NCI-H748 (cell line): Measurements from ENCODE around the gene FAM111B.
A peak's percentile ranks its signal among the peaks of the same experiment; 100 is the strongest.
"Not testable (repeated sequence)": the region's sequence is repeated elsewhere in the genome, so short reads cannot be mapped to it uniquely, and the experiment has no call there.

Source experiments
- DNase-seq: peaks from one replicate; lab custom pipeline; 2025; ENCODE audit not compliant: unreplicated experiment; lab: John Stamatoyannopoulos, UW

The FAM111B gene

DNA sequence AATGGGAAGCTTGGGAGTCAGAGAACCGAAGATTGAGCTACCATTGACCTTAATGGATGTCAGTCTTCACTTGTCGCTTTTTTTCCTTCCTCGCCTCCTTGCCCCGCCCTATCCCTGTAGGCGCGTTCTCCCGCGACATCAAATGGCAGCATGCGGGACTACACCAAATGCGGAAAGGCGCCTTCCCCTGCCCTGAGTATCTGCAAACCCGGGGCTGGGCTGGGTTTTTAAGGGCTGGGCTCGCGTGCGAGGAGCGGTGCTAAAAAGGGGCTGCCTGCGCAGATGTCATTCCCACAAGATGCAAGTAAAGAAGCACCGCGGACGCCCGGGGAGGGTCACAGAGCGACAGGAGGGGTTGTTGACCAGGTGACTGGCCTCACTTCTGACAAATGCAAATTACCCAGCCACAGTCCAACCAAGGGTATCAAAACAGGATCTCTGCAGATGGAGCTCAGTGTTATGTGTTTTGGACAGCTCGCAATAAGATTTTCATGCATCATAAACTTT is 4.7 kb upstream of the FAM111B start:
- DNase-seq, result peak; percentile 74

DNA sequence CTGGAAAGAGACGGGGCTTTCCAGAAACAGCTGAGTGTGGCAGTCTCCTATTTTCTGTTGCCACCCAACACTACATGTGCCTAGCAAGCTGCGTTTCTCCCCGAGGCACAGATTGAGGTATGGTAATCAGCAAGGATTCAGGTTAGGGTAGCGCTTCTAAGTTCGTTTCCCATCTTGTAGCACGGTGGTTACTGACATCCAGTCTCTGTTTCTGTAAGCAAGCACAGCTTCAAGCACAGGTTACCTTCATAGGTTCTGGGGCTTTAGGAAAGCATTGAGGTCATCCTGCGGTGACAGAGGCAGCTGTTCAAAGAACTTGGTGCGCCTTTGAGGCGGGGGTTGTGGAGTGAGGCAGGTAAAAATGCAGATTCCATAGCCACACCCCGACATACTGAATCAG is 684 bp downstream of the FAM111B start:
- peak; percentile 44 for DNase-seq

DNA sequence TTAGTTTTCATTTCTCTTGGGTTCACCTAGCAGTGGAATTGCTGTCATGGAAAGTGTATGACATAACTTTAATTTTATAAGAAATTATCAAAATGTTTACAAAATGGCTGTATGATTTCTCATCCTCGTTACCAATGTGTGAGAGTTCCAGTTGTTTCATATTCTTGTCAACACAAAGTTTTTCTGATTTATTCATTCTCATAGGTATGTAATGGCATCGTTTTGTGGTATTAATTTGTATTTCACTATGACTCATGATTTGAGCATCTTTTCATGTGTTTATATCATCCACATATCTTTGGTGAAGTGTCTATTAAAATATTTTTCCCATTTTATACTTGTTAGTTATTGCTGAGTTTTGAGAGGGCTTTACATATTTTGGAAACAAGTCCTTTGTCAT is 5.5 kb downstream of the FAM111B start:
- no peak for DNase-seq

DNA sequence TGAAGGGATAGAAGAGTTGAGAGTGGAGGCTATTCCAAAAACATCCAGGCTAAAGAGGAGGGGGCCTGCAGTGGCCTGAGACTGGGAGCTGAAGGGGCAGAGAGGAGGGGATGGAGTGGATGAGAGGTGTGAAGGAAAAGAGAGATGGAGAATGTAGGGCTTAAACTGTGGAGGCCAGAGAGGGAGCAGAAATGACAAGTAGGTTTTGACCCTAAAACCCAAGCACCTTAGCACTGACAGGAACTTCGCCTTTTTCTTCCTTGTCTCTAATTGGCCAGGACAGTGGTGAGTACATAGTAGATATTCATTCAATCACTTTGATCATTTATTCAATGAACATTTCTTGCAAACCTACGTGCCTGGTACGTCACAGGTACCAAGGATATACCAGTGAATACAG is 7.3 kb downstream of the FAM111B start:
- DNase-seq, result no peak

DNA sequence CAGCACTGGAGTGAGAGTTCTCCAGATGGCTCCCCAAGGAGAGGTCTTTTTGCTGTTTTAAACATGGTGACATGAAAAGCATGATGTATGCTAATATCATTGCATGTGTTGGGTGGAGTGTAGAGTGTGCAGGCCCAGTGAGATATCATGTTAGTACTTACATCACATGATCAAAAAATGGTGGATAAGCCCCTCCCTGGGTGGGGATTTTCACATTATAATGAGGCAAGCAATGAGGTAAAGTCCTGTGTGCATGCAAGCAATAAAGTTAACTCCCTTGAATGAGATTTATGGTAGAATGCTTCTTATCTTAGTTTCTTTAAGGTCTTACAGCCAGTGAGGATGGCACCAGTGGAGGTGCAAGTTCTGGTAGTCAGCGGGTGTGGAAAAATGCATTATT is 8.5 kb downstream of the FAM111B start:
- DNase-seq, result no peak

DNA sequence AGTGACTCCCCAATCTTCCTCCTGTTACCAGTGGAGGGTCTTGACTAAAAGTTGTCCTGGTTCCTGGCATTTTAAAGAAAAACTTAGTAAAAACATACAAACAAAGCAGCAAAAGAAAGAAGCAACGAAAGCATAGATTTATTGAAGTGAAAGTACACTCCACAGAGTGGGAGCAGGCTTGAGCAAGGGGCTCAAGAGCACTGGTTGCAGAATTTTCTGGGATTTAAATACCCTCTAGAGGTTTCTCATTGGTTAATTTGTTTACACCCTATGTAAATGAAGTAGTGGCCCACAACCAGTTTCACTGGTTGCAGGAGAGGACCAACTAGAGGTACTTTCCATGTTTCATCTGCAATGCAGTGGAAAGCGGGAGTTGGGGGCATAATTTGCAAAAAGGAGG is 10.7 kb downstream of the FAM111B start:
- DNase-seq, result no peak

DNA sequence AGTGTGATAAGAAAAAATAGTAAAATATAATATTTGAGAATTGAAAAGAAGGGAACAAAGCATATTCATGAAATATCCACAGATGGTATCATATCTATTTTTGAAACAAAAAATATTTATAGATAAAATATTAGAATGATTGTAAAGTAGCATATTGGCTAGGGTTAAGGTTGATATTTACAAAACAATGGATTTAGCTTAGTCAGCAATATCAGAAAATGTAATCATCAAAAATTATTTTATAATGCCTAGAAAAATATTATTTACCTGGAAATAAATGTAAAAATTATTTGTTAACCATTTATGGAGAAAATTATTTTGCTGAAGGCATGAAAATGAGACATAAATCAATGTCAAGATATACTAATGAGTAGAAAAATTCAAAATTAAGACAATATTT is 12.8 kb downstream of the FAM111B start:
- no peak for DNase-seq

DNA sequence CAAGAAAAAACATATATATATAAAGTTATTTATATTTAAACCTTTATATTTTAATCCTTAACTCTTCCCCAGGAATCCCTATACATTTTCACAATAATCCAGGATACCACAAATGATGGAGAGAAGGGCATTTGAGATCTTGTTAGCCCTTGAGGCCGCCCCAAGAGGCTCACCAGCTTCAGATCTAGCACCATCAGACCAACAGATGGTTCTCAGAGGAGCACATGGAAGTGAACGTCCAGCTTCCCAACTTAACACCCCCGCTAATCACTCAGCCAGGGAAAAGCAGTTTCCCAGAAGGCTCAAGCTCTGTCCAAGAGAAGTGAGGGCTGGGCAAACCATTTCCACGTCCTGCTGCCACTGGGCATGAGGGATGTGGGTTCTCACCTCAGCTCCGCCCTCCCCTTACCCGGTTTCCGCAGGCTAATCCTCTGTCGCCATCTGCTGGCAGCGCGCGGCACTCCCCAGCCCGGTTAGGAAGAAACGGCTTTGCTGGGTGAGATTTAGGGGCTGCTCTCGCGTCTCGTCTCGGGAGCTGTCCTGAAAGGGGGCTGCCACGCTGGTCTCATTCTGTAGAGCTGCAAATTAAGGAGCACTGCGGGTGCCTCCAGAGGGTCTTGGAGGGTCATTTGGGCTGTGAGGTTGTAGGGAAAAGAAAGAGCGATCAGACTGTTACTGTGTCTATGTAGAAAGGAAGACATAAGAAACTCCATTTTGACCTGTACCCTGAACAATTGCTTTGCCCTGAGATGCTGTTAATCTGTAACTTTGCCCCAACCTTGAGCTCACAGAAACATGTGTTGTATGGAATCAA is 28.8 kb downstream of the FAM111B start:
- DNase-seq, result peak; percentile 79

DNA sequence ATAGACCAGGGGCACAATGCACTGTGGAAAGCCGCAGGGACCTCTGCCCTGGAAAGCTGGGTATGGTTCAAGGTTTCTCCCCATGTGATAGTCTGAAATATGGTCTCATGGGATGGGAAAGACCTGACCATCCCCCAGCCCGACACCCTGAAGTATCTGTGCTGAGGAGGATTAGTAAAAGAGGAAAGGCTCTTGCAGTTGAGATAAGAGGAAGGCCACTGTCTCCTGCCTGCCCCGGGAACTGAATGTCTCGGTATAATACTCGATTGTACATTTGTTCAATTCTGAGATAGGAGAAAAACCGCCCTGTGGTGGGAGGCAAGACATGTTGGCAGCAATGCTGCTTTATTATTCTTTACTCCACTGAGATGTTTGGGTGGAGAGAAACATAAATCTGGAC is 29.5 kb downstream of the FAM111B start:
- not testable (repeated sequence) for DNase-seq

DNA sequence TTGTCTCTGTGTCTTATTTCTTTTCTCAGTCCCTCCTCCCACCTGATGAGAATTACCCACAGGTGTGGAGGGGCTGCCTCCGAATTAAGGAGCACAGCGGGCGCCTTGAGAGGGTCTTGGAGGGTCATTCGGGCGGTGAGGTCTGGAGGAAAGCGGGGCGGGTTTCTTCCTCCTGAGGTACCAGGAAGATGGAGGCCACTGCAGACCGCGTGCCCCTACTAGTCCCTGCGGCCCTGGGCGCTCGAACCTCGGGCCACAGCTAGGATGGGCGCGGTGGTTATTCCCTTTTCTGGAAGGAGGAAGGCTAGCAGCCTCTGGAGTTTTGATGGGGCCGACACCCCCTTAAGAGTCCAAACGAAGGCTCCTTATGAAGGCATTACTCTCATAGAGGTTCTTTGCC is 30.2 kb downstream of the FAM111B start:
- no peak for DNase-seq

DNA sequence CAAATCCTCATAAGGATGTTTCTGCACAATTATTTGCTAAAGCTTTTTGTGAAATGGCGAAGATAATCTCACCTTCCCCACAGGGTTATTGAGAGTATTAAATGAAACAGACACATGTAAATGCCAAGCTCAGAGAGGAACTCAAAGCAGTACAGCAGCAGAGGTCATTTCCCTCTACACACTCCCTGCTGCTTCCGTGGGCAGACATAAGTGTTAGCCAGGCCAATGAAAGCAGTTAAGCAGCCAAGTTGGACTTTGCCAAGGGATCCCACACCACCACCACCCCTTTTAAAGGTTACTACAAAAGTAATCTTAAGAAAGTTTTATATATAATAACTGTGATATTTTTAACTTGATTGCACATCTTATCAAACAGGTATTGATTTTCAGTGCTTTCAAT is 31.6 kb downstream of the FAM111B start:
- no peak for DNase-seq

DNA sequence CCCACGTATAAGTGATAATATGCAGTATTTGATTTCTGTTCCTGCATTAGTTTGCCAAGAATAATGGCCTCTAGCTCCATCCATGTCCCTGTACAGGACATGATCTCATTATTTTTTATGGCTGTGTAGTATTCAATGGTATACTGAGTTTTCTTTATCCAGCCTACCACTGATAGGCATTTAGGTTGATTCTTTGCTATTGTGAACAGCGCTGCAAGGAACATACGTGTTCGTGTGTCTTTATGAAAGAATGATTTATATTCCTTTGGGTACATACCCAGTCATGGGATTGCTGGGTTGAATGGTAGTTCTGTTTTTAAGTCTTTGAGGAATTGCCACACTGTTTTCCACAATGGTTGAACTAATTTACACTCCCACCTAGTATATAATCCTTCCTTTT is 34.2 kb downstream of the FAM111B start:
- no peak for DNase-seq

DNA sequence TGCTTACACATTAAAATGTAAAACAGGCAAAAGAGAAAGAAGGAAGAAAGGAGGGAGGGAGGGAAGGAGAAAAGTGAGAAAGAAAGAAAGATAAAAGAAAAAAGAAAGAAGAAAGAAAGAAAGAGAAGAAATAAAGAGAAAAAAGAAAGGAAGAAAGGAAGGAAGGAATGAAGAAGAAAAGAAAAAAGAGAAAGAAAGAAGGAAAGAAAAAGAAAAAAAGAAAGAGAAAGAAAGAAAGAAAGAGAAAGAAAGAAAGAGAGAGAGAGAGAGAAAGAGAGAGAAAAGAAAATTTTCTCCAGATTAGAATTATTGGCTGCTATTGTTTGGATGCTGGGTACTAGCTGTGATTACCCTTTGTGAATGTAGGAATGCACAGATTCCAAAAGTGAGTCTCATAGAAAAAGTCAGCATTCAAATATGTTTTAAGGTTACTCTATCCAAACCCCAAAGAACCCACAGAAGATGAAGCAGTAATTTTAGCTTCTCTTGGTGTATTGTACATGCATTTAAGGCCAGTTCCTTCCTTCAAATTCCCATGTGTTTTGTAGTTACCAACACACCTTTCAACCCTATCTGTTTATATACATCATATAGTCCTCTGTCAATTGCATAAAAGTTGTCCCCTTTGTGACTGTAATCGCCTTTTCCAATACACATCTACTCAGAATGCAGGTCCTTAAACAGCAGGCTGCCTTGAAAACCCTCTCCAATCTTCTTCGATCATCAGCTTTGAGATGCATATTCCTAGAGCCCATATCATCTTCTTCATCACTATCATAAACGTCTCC is 34.8 kb downstream of the FAM111B start:
- DNase-seq, result peak; percentile 48

DNA sequence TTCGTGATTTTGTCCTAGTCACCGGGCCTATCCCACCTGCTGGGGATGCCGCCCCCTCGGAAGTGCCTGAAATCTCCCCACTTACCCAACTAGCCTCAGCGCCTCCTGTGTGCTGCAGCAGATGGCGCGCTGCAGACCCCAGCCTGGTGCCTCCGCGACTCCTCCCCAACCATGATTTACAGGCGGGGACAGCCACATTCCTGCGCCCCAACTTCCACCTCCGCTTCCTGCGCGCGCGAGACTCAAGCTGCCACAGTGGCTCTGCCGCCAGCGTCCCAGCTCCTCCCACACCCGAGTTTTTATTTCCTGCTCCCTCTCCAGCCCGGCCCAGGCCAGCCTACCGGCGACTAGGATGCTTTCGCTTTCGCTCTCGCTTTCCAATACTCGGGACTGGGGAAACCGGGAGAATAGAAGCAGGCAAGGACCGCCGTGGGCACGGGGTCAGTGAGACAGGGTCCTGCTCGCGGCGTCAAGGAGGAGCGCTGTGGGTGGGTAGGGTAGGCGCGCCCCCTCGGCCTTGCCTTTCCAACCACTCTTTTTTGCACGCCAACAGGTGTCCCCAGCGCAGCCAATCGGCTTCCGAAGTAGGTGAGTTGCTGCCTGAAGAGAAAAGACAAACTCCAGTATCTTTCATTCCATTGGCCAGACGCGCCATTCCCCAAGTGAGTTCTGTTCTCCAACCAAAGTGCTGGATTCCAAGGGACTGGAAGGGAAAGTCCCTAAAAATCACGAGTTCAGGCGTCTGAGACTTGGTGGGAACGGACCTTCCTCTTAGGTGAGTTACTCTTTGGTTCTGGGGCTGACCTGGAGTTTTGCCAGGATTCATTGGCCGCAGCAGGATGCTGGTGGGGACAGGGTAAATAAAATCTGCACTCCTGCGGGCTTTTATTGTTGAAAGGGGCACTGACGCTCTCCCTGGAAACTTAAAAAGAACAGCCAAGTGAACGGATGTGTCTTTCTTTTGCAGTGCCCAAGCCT is 35.8 kb downstream of the FAM111B start, which contains the start of gene FAM111A:
Gene FAM111A, plus strand, starts transcription at position 327 of the 978 bp plus-strand sequence. CDS start 6,017 bp downstream, outside the sequence.
- peak; percentile 93 for DNase-seq

DNA sequence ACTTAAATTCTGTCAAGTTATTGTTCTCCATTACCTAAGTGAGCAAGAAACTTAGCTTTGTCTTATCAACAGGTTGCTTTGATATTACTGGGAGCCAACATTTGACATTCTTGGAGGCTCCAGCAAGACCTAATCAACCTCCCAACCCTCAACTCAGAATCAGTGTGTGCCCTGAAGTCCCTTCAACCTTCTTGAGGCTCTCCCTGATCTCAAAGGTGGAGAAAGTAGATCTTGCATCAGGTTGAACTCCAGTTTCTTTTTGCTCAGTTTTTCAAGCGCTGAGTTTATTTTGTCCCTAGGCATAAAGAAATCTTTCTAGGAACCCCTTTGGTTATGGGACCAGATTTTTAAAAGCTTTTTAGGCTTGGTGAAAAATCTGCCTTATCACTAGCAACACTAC is 37.1 kb downstream of the FAM111B start:
- DNase-seq, result no peak

DNA sequence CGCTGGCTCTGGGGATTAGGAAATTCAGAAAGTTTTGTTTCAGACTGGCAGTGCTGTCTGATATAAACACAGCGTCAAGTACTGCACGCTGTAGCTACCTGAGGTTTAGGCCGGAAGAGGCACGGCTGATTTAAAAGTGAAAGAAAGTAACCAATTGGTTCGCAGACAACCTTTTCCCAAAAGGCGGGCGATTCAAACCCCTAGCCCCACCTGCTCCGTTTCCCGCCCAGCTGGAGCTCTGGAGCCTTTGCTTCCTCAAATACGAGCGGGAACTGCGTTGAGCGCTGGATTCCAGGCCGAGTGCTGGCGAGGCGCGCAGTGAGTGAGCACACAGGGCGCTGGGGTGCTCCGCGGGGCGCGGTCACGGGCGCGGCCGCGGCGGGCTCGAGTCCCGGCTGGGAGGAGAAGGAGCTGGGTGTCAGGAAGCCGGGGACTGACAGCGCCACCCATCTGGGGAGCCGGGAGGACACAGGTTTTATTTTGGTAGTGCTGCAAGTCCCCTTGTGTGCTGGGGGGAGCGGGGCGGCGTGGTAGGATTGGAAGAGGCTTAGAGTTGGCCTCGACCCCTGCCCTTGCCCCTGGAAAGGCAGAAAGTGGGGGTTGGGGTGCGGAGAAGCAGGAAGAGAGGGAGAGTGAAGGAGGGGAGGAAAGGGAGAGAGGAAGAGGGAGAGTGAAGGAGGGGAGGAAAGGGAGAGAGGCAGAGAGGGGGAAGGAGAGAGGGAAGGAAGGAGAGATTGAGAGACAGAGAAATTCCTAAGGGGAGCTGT is 37.7 kb downstream of the FAM111B start:
- peak; percentile 96 for DNase-seq

DNA sequence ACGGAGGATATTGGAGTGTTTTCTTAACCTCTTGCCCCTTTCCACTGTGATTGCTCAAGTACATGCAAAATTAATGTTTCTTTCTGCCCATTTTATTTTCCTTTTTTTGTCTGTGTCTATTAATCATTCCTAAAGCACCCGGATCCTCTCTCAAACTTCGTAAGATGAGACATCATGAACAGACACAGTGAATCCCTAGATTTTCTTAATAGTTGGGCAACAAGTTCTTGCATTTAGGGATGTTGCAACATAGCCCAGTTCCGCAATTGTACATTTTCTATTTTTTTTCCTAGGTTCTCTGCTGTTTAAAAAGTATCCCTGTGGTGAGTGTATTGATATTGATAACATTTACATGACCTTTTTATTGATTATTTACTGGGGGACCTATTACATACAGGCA is 38.5 kb downstream of the FAM111B start:
- DNase-seq, result no peak

DNA sequence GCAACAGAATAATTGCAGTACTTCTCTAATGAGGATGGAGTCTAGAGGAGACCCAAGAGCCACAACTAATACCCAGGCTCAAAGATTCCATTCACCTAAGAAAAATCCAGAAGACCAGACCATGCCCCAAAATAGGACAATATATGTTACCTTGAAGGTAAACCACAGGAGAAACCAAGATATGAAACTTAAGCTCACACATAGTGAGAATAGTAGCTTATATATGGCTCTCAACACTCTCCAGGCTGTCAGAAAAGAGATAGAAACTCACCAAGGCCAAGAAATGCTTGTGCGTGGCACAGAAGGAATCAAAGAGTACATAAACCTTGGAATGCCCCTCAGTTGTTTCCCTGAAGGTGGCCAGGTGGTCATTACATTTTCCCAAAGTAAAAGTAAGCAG is 44.7 kb downstream of the FAM111B start:
- no peak for DNase-seq

DNA sequence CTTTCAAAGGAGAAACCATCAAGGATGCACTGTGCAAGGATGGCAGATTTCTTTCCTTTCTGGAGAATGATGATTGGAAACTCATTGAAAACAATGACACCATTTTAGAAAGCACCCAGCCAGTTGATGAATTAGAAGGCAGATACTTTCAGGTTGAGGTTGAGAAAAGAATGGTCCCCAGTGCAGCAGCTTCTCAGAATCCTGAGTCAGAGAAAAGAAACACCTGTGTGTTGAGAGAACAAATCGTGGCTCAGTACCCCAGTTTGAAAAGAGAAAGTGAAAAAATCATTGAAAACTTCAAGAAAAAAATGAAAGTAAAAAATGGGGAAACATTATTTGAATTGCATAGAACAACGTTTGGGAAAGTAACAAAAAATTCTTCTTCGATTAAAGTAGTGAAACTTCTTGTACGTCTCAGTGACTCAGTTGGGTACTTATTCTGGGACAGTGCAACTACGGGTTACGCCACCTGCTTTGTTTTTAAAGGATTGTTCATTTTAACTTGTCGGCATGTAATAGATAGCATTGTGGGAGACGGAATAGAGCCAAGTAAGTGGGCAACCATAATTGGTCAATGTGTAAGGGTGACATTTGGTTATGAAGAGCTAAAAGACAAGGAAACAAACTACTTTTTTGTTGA is 45.4 kb downstream of the FAM111B start:
- DNase-seq, result no peak

DNA sequence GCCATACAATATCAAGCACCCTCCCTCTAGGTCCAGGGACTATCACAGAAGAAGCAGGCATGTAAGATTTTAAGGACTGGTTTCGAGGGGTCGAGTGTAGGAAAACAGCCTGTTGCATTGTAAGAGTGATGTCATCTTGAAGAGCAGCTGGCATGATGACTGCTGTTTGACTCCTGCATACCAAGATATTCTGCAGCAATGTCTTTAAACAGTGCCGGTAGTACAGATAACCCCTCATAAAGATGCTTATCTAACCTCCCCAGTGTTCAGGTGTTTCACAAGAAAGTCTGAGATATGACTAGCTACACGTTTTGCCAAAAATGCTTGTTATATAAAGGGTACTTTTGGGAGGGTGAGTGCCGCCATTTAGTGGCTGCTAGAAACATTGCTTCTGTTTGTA is 47.6 kb downstream of the FAM111B start:
- no peak for DNase-seq
